ENCODE results near the gene COL8A2. TPM values are rescaled to one million over a fixed set of nuclear protein-coding genes. Genes with fewer than 3 reads are reported as not detected.

COL8A2 gene
- total and polyA plus RNA-seq, 7 experiments from 2014 or later: 0.05 to 2.5 (median 0.20) TPM; not detected in 3

GRCh38 chr1:36137226-36137625 lies 12.2 kb upstream of the COL8A2 start:
- DNase-seq (no peak), ATAC-seq (no peak)
- POLR2A ChIA-PET: no interaction called here
- CTCF ChIA-PET: interaction anchor here (0.8 kb wide), 1 partner anchor 148 kb away, joined by 3 read pairs; no protein-coding TSS in a partner anchor
- Mint-ChIP-seq H3K36me3 (peaks cover 4 to 29% (median 7%) of the 10 kb centered on the region in 5 donors), H3K27me3 (no peaks in the 10 kb centered on the region), H3K27ac (no peak overlapping the region), H3K9me3 (no peaks in the 10 kb centered on the region), H3K4me1 (peaks cover 6 to 32% (median 23%) of the 10 kb centered on the region in 7 donors), H3K4me3 (no peak overlapping the region)
- intact Hi-C loops (cut with micrococcal nuclease): no loop called here
- peaks cover 10 to 43% (median 13%) of the 10 kb centered on the region in 3 experiments for H3K36me3 ChIP-seq (ENCODE audit: control insufficient read depth in 2 of 3, insufficient read depth in 3 of 3, low read length in 3 of 3)
- H3K27ac ChIP-seq (ENCODE audit: low read depth, low read length): no peak overlapping the region
- H3K9me3 ChIP-seq (ENCODE audit: control insufficient read depth in 2 of 3, low read length in 3 of 3): no peaks in the 10 kb centered on the region
- no peak overlapping the region for H3K4me3 ChIP-seq (ENCODE audit: low read length)
- no peaks in the 10 kb centered on the region for H3K4me1 ChIP-seq (ENCODE audit: control insufficient read depth in 2 of 2, insufficient read depth in 2 of 2, low read length in 2 of 2)
- no peaks in the 10 kb centered on the region for H3K27me3 ChIP-seq (ENCODE audit: control insufficient read depth in 2 of 2, insufficient read depth in 2 of 2, low read length in 2 of 2)

- H3K27me3 ChIP-seq (ENCODE audit: control insufficient read depth in 2 of 2, insufficient read depth in 2 of 2, low read length in 2 of 2): no peaks in the 10 kb centered on the region
- no peaks in the 10 kb centered on the region for H3K27me3 Mint-ChIP-seq
- no peaks in the 10 kb centered on the region for H3K4me1 ChIP-seq (ENCODE audit: control insufficient read depth in 2 of 2, insufficient read depth in 2 of 2, low read length in 2 of 2)
- intact Hi-C loops (cut with micrococcal nuclease): no loop called here
- no peaks in the 10 kb centered on the region for H3K9me3 Mint-ChIP-seq
- POLR2A ChIA-PET: no interaction called here
- no peak overlapping the region for H3K4me3 ChIP-seq (ENCODE audit: low read length)
- ATAC-seq: no peak
- peak overlapping the region in 2 of 9 donors; percentile 6 to 36 for H3K27ac Mint-ChIP-seq
- H3K4me1 Mint-ChIP-seq: peaks cover 2 to 25% (median 18%) of the 10 kb centered on the region in 7 donors
- peaks cover 10 to 43% (median 13%) of the 10 kb centered on the region in 3 experiments for H3K36me3 ChIP-seq (ENCODE audit: control insufficient read depth in 2 of 3, insufficient read depth in 3 of 3, low read length in 3 of 3)
- CTCF ChIA-PET: interaction anchor here (0.8 to 6.1 kb wide), 2 partner anchors 35 to 149 kb away, joined by 3 to 77 read pairs; no protein-coding TSS in a partner anchor
- no peaks in the 10 kb centered on the region for H3K9me3 ChIP-seq (ENCODE audit: control insufficient read depth in 2 of 3, low read length in 3 of 3)
- H3K36me3 Mint-ChIP-seq: peaks cover 4 to 29% (median 7%) of the 10 kb centered on the region in 5 donors
- no peak overlapping the region for H3K4me3 Mint-ChIP-seq
- DNase-seq: no peak
- H3K27ac ChIP-seq (ENCODE audit: low read depth, low read length): no peak overlapping the region
Measured at GRCh38 chr1:36136535-36136934, 11.5 kb upstream of the COL8A2 start.

GRCh38 chr1:36135796-36136195 lies 10.8 kb upstream of the COL8A2 start:
- Mint-ChIP-seq H3K36me3 (peaks cover 4 to 29% (median 7%) of the 10 kb centered on the region in 5 donors), H3K27me3 (no peaks in the 10 kb centered on the region), H3K4me3 (no peak overlapping the region), H3K27ac (peak overlapping the region in 6 of 9 donors; percentile 41 to 82 (median 52)), H3K9me3 (no peaks in the 10 kb centered on the region), H3K4me1 (peaks cover 0 to 20% (median 12%) of the 10 kb centered on the region in 7 donors)
- POLR2A ChIA-PET: interaction anchor here (1.4 kb wide), 1 partner anchor 42 kb away, joined by 4 read pairs; no protein-coding TSS in a partner anchor
- Histone ChIP-seq H3K4me3 (ENCODE audit: low read length) (no peak overlapping the region), H3K36me3 (ENCODE audit: control insufficient read depth in 2 of 3, insufficient read depth in 3 of 3, low read length in 3 of 3) (peaks cover 10 to 43% (median 13%) of the 10 kb centered on the region in 3 experiments), H3K27me3 (ENCODE audit: control insufficient read depth in 2 of 2, insufficient read depth in 2 of 2, low read length in 2 of 2) (no peaks in the 10 kb centered on the region), H3K4me1 (ENCODE audit: control insufficient read depth in 2 of 2, insufficient read depth in 2 of 2, low read length in 2 of 2) (no peaks in the 10 kb centered on the region), H3K9me3 (ENCODE audit: control insufficient read depth in 2 of 3, low read length in 3 of 3) (no peaks in the 10 kb centered on the region), H3K27ac (ENCODE audit: low read depth, low read length) (no peak overlapping the region)
- DNase-seq (no peak), ATAC-seq (no peak)
- intact Hi-C loops (cut with micrococcal nuclease): no loop called here
- CTCF ChIA-PET: interaction anchor here (1.2 to 6.1 kb wide), 6 partner anchors 14 to 150 kb away, joined by 3 to 77 read pairs (median 8); partner anchors contain the start of gene TRAPPC3

- Histone ChIP-seq H3K9me3 (ENCODE audit: control insufficient read depth in 2 of 3, low read length in 3 of 3) (no peaks in the 10 kb centered on the region), H3K27ac (ENCODE audit: low read depth, low read length) (no peak overlapping the region), H3K27me3 (ENCODE audit: control insufficient read depth in 2 of 2, insufficient read depth in 2 of 2, low read length in 2 of 2) (no peaks in the 10 kb centered on the region), H3K4me1 (ENCODE audit: control insufficient read depth in 2 of 2, insufficient read depth in 2 of 2, low read length in 2 of 2) (no peaks in the 10 kb centered on the region), H3K4me3 (ENCODE audit: low read length) (no peak overlapping the region), H3K36me3 (ENCODE audit: control insufficient read depth in 2 of 3, insufficient read depth in 3 of 3, low read length in 3 of 3) (peaks cover 10 to 41% (median 13%) of the 10 kb centered on the region in 3 experiments)
- Mint-ChIP-seq H3K4me3 (no peak overlapping the region), H3K27ac (peak overlapping the region in 8 of 9 donors; percentile 18 to 79 (median 54)), H3K36me3 (peaks cover 4 to 29% (median 7%) of the 10 kb centered on the region in 5 donors), H3K27me3 (no peaks in the 10 kb centered on the region), H3K4me1 (peaks cover 0 to 17% (median 10%) of the 10 kb centered on the region in 7 donors), H3K9me3 (no peaks in the 10 kb centered on the region)
- no peak for ATAC-seq
- intact Hi-C loops (cut with micrococcal nuclease): no loop called here
- CTCF ChIA-PET: interaction anchor here (0.6 to 6.1 kb wide), 13 partner anchors 10 to 151 kb away, joined by 3 to 77 read pairs (median 6); partner anchors contain the start of gene TRAPPC3
- POLR2A ChIA-PET: interaction anchor here (1.4 to 1.7 kb wide), 2 partner anchors 38 to 42 kb away, joined by 4 to 6 read pairs; no protein-coding TSS in a partner anchor
- DNase-seq: no peak
Measured at GRCh38 chr1:36135330-36135667, 10.3 kb upstream of the COL8A2 start.

- no peaks in the 10 kb centered on the region for H3K27me3 ChIP-seq (ENCODE audit: control insufficient read depth in 2 of 2, insufficient read depth in 2 of 2, low read length in 2 of 2)
Measured at GRCh38 chr1:36134505-36135329, 9.7 kb upstream of the COL8A2 start.

GRCh38 chr1:36134031-36134430 lies 9.0 kb upstream of the COL8A2 start:
- H3K36me3 Mint-ChIP-seq: peaks cover 0 to 22% (median 0%) of the 10 kb centered on the region in 5 donors
- H3K4me1 Mint-ChIP-seq: peaks cover 0 to 10% (median 7%) of the 10 kb centered on the region in 7 donors
- ATAC-seq (no peak), DNase-seq (no peak)
- ChIA-PET CTCF (interaction anchor here (0.9 to 6.1 kb wide), 10 partner anchors 12 to 209 kb away, joined by 3 to 77 read pairs (median 10); no protein-coding TSS in a partner anchor), POLR2A (interaction anchor here (1.0 to 1.7 kb wide), 3 partner anchors 27 to 37 kb away, joined by 4 to 6 read pairs (median 4); no protein-coding TSS in a partner anchor)
- Histone ChIP-seq H3K4me3 (ENCODE audit: low read length) (no peak overlapping the region), H3K27ac (ENCODE audit: low read depth, low read length) (no peak overlapping the region), H3K27me3 (ENCODE audit: control insufficient read depth in 2 of 2, insufficient read depth in 2 of 2, low read length in 2 of 2) (no peaks in the 10 kb centered on the region), H3K4me1 (ENCODE audit: control insufficient read depth in 2 of 2, insufficient read depth in 2 of 2, low read length in 2 of 2) (no peaks in the 10 kb centered on the region), H3K9me3 (ENCODE audit: control insufficient read depth in 2 of 3, low read length in 3 of 3) (no peaks in the 10 kb centered on the region), H3K36me3 (ENCODE audit: control insufficient read depth in 2 of 3, insufficient read depth in 3 of 3, low read length in 3 of 3) (peaks cover 9 to 30% (median 10%) of the 10 kb centered on the region in 3 experiments)
- intact Hi-C loops (cut with micrococcal nuclease): loop anchor here (1.0 kb wide), 1 partner anchor 35 kb away; no protein-coding TSS in a partner anchor
- H3K4me3 Mint-ChIP-seq: no peak overlapping the region
- H3K9me3 Mint-ChIP-seq: no peaks in the 10 kb centered on the region
- no peaks in the 10 kb centered on the region for H3K27me3 Mint-ChIP-seq
- peak overlapping the region in 4 of 9 donors; percentile 18 to 54 (median 40) for H3K27ac Mint-ChIP-seq

More at GRCh38 chr1:36134505-36135329, 9.7 kb upstream of the COL8A2 start:
- Mint-ChIP-seq H3K9me3 (no peaks in the 10 kb centered on the region), H3K27ac (peak overlapping the region in 8 of 9 donors; percentile 18 to 79 (median 54)), H3K4me1 (peaks cover 0 to 11% (median 8%) of the 10 kb centered on the region in 7 donors), H3K27me3 (no peaks in the 10 kb centered on the region), H3K36me3 (peaks cover 3 to 27% (median 4%) of the 10 kb centered on the region in 5 donors), H3K4me3 (no peak overlapping the region)
- CTCF ChIA-PET: interaction anchor here (0.6 to 6.1 kb wide), 14 partner anchors 11 to 152 kb away, joined by 3 to 77 read pairs (median 6); partner anchors contain the start of gene TRAPPC3
- peak; percentile 79 for ATAC-seq
- no peak for DNase-seq
- peaks cover 10 to 36% (median 12%) of the 10 kb centered on the region in 3 experiments for H3K36me3 ChIP-seq (ENCODE audit: control insufficient read depth in 2 of 3, insufficient read depth in 3 of 3, low read length in 3 of 3)
- H3K4me3 ChIP-seq (ENCODE audit: low read length): no peak overlapping the region
- POLR2A ChIA-PET: interaction anchor here (0.6 to 1.7 kb wide), 4 partner anchors 35 to 151 kb away, joined by 3 to 6 read pairs (median 4); no protein-coding TSS in a partner anchor
- H3K9me3 ChIP-seq (ENCODE audit: control insufficient read depth in 2 of 3, low read length in 3 of 3): no peaks in the 10 kb centered on the region
- intact Hi-C loops (cut with micrococcal nuclease): loop anchor here (1.0 kb wide), 1 partner anchor 35 kb away; no protein-coding TSS in a partner anchor
- no peak overlapping the region for H3K27ac ChIP-seq (ENCODE audit: low read depth, low read length)
- H3K4me1 ChIP-seq (ENCODE audit: control insufficient read depth in 2 of 2, insufficient read depth in 2 of 2, low read length in 2 of 2): no peaks in the 10 kb centered on the region

Measured in naive thymus-derived CD4-positive, alpha-beta T cell (primary cell).